ENCODE measurements around the gene ABCC9.

ABCC9 gene

GRCh38 chr12:21865846-21866245 is 75.4 kb downstream of the ABCC9 start:
- DNase-seq: no peak

- no peak for DNase-seq
These were observed 80.7 kb downstream of the ABCC9 start for GRCh38 chr12:21860534-21860933.

GRCh38 chr12:21860128-21860527 is 81.1 kb downstream of the ABCC9 start:
- no peak for DNase-seq

- no peak for DNase-seq
These were observed 89.0 kb downstream of the ABCC9 start for GRCh38 chr12:21852251-21852650.

- DNase-seq: no peak
These were observed 90.1 kb downstream of the ABCC9 start for GRCh38 chr12:21851151-21851550.

- DNase-seq: no peak
These were observed 90.8 kb downstream of the ABCC9 start for GRCh38 chr12:21850419-21850818.

- no peak for DNase-seq
These were observed 91.3 kb downstream of the ABCC9 start for GRCh38 chr12:21849878-21850277.

- no peak for DNase-seq
These were observed 93.0 kb downstream of the ABCC9 start for GRCh38 chr12:21848192-21848591.

GRCh38 chr12:21843795-21844194 is 97.4 kb downstream of the ABCC9 start:
- no peak for DNase-seq

- no peak for DNase-seq
These were observed 101.5 kb downstream of the ABCC9 start for GRCh38 chr12:21839776-21840175.

GRCh38 chr12:21837847-21838246 is 103.4 kb downstream of the ABCC9 start:
- no peak for DNase-seq

- no peak for DNase-seq
These were observed 109.4 kb downstream of the ABCC9 start for GRCh38 chr12:21831791-21832344.

GRCh38 chr12:21828779-21829178 is 112.4 kb downstream of the ABCC9 start:
- no peak for DNase-seq

- no peak for DNase-seq
These were observed 113.0 kb downstream of the ABCC9 start for GRCh38 chr12:21828136-21828775.

GRCh38 chr12:21827083-21827482 is 114.1 kb downstream of the ABCC9 start:
- DNase-seq: no peak

- DNase-seq: no peak
These were observed 114.7 kb downstream of the ABCC9 start for GRCh38 chr12:21826618-21826910.

- DNase-seq: no peak
These were observed 115.2 kb downstream of the ABCC9 start for GRCh38 chr12:21825886-21826617.

- DNase-seq: no peak
These were observed 117.6 kb downstream of the ABCC9 start for GRCh38 chr12:21823581-21823980.

GRCh38 chr12:21819678-21820077 is 121.5 kb downstream of the ABCC9 start:
- DNase-seq: no peak

- DNase-seq: no peak
These were observed 122.0 kb downstream of the ABCC9 start for GRCh38 chr12:21819236-21819635.

- no peak for DNase-seq
These were observed 122.6 kb downstream of the ABCC9 start for GRCh38 chr12:21818627-21819026.

GRCh38 chr12:21815306-21816062 is 125.7 kb downstream of the ABCC9 start:
- no peak for DNase-seq

GRCh38 chr12:21814814-21815213 is 126.4 kb downstream of the ABCC9 start:
- DNase-seq: no peak

- no peak for DNase-seq
These were observed 126.9 kb downstream of the ABCC9 start for GRCh38 chr12:21814327-21814726.

Data from KG1 (cell line).